Effector CD8-positive, alpha-beta T cell (primary cell): ENCODE data around the gene PSME3IP1.
"Not testable (repeated sequence)": the region's sequence is repeated elsewhere in the genome, so short reads cannot be mapped to it uniquely, and the experiment has no call there.

Source experiments
- DNase-seq: peaks from one replicate; lab custom pipeline; 2025; lab: John Stamatoyannopoulos, UW
- total RNA-seq, 4 experiments: gene quantifications; one replicate each; lab custom pipeline; 2026; lab: John Stamatoyannopoulos, UW

Gene PSME3IP1, protein sequence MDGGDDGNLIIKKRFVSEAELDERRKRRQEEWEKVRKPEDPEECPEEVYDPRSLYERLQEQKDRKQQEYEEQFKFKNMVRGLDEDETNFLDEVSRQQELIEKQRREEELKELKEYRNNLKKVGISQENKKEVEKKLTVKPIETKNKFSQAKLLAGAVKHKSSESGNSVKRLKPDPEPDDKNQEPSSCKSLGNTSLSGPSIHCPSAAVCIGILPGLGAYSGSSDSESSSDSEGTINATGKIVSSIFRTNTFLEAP
- total RNA-seq: 78.7 to 136 (median 98.3) reads per million in 4 experiments

DNA sequence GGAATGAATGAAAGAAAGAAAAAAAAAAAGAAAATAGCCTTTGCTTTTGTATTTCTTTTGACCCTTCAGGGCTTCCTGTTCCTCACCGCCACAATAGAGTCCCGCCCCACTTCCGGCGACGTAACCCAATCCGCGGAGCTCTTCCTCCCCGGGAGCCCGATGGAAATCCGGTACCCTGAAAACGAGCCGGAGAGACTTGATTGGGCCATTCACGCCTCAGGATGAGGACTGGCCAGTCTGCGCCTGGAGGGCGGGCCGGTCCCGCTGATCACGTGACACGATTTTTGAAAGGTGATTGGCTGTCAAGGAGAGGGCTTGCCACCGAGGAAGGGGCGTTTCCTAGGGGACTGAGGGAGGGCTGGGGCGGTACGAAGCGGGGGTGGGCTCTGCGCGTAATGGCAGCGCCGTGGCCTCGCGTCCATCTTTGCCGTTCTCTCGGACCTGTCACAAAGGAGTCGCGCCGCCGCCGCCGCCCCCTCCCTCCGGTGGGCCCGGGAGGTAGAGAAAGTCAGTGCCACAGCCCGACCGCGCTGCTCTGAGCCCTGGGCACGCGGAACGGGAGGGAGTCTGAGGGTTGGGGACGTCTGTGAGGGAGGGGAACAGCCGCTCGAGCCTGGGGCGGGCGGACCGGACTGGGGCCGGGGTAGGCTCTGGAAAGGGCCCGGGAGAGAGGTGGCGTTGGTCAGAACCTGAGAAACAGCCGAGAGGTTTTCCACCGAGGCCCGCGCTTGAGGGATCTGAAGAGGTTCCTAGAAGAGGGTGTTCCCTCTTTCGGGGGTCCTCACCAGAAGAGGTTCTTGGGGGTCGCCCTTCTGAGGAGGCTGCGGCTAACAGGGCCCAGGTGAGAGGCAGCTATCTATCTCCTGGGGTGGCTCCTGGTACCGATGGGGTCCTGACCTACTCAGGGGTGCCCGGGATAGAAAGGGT lies at the start of gene PSME3IP1, which contains the start of gene RSPRY1:
TSS of gene PSME3IP1 (minus strand) at position 95 of the 927 bp plus-strand sequence. CDS start 12,185 bp downstream, outside the sequence.
TSS of gene RSPRY1 (plus strand) at position 385 of the 927 bp plus-strand sequence. CDS start 18,330 bp downstream, outside the sequence.
- DNase-seq: peak; percentile 98

DNA sequence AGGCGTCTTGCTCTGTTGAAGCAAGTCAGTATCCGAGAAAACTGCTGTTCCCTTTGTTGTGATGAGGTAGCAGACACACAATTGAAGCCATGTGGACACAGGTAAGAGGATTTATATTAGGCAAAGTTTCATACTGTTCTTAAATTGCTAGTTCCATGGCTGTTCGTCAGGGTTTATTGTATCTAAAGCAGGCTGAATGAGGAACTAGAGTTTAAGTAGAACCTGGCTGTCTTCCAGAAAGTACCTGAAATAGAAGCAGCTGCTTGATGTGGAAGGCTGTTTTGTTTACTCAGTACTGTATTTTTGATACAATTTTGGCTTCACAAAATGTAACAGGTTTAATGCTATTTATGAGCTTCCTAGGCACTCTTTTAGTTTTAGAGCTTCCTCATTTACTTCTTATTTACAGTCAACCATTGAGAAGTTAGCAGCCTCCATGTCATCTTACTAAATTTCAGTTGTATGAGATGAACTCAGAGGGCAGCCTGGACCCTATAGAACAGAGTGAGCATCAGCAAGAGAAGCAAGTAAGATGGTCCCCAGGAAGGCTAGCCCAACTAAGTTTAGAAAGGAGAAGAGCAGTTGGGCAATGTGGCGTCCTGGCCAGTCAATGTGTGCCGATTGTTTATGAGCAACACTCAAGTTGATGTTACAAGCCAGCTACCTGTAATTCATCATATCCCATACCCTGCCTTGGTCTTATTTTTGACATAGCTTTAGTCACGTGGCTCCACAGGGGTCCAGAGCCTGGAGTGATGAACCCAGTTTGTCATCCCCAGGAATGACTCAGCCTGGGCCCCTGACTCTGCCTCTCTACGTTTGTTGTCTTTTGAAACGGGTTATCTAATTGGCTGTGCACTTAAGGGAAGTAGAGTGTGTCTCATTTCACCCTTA lies 49.5 kb upstream of the PSME3IP1 start:
- DNase-seq: no peak

DNA sequence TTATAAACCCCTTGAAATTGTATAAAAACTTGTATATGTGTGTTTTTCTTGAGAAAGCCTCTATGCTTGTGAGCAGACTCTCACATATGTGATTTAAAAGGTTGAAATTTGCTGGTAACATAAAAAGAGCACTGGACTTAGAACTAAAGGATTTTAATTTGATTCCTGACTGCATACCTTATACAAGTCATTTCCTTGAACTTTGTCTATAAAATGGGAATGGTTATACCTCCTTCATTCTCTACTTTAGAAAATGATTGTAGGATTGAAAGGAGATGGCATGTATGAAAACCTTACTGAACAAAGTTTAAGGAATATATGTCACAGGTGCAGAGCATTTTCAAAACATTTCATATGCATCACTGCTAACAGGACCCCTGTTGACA lies 48.9 kb upstream of the PSME3IP1 start:
- DNase-seq: no peak

DNA sequence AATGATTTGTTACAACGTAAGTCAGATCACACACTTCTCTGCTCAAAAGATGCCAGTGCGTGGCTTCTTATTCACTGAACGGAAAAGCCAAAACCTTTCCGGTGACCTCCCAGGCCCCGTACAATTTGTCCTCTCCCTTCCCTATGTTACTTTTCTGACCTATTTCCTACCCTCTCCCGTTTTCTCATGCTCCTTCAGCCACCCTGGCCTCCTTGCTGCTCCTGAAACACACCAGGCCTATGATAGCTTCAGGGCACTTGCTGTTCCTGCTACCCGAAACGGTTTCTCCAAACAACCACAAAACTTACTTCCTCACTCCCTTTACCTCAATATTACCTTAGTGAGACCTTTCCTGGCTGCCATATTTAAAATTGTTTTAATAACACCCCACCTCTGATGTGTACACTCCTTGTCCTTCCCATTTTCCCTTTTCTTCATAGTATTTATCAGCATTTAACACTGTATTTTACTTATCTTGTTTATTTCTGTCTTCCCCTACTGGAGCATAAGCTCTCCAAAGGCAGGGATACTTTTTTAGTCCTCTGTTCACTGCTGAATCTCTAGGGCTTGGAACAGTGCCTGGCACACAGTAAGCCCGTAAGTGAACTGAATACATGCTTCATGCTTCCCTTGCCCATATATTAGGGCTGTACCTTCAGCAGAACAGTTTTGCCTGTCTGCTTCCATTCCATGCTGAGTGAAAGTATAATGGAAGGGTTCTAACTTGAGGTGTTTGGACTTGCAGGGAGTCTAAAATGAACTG lies 48.3 kb upstream of the PSME3IP1 start:
- no peak for DNase-seq

DNA sequence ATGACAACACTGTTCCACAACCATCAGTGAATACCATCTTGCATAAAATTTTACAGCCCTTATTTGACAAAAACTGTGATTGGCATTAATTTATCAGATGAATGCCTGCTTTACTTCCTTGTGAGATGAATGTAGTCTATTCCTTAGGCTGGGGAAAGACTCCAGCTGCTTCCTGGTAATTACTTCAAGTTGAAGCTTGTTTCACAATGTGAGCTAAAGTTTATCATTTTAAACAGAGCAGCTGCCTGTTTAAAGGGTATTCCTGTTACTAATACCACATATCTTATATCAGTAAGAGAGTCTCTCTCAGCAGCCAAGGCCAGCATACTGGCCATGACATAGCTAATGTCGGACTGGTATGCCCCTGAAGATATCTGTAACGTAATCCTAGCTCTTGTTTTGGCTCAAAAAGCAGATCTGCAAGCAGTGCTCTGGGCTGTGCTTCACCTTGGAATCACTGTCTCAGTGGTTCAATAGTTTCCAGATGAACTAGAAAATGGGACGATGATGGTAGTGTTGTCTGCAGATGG lies 46.0 kb upstream of the PSME3IP1 start:
- no peak for DNase-seq

DNA sequence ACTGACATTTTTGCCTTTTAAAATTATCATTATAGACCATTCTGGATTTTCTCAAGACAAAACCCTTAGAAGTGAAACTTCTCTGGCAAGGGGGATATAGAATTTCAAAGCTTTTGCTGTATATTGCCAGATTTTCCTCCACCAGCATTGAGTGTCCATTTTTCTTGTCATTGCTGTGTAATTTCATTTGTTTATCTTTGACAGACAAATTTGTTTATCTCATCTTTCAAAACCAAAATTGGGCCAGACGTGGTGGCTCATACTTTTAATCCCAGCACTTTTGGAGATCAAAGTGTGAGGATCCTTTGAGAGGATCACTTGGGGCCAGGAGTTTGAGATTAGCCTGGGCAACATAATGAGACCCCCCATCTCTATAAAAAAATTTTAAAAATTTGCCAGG lies 43.2 kb upstream of the PSME3IP1 start:
- DNase-seq: no peak

DNA sequence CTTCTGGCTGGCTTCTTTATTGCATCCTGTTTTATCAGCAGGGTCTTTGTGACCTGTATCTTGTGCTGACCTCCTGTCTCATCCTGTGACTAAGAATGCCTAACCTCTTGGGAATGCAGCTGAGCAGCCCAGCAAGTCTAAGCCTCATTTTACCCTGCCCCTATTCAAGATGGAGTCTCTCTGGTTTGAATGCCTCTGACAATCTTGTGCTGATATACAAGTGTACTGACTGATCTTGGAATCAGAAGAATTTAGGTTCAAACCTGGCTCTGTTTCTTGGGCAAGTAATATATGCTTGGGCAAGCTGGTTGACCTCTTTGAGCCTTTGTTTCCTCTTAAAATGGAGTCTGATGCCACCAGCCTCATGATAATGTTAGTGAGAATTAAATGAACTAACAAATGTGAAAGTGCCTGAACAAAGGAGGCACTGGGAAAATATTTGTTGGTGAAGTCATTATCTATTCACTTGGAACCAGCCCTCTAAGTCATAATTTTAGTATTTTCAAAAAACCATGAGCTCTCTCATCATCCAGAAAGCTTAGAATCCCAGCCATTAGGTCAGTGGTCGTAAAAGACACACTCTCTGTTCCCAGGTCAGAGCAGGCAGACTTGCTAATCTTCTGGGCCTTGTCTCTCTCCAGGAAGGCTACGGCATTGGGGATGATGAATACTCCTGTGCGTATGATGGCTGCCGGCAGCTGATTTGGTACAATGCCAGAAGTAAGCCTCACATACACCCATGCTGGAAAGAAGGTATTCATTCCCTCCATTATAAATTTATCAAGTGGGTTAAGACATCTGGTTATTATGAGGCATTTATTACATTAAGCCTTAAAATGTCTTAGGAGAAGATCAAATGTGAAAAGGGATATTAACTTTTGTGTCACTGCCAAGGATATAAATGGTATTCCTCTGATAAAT lies 41.1 kb upstream of the PSME3IP1 start:
- no peak for DNase-seq

DNA sequence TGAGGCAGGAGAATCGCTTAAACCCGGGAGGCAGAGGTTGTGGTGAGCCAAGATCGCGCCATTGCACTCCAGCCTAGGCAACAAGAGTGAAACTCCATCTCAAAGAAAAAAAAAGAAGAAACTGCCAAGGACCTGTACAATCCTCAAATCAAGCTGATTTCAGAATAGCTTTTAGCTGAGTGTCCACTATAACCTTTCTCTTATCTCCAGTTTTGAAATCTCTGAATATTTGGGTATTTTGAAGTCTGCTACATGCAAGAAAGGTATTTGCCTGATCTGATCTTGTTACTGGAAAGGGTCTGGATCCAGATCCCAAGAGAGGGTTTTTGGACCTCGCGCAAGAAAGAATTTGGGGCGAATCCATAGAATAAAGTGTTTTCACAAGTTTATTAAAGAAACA lies 40.1 kb upstream of the PSME3IP1 start:
- no peak for DNase-seq

DNA sequence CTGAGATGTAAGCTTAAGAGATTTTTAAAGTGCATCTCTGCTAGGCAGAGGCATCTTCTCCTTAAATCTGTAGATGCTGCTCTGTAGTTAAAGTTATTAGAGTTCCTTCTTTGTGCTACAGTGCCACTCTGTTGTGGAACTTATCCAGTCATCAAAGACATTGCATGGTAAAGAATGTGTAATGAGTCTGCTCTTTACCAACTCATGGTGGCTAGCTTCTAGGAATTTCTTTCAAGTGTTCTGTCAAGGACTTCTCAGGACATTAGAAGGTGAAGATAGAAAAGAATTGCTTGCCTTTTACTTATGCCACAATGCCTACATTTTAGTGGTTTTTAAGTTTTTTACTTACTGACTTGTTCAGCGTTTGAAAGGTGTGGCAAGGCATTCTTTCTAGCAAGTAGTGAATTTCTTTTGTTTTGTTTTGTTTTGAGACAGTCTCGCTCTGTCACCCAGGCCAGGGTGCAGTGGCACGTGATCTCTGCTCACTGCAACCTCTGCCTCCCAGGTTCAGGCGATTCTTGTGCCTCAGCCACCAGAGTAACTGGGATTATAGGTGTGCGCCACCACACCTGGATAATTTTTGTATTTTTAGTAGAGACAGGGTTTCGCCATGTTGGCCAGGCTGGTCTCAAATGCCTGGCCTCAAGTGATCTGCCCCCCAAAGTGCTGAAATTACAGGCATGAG lies 39.0 kb upstream of the PSME3IP1 start:
- no peak for DNase-seq

DNA sequence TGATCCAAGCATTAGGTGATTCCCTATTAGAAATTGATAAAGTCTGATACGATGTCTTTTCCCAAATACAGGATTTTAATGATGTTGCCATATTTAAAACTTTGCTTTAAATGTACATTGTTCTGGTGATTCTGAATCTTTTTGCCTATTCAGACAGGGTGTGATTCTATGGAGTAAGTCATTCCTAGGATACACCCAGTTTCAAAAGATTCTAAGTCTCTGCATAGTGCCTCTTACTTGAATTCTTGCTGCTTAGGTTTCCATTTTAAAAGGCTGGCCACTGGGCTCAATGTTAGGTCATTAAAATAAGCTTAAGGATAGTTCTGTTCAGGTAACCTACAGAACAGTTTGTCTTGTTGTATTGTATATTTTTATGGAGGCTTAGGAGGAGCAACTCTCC lies 37.2 kb upstream of the PSME3IP1 start:
- DNase-seq: no peak

DNA sequence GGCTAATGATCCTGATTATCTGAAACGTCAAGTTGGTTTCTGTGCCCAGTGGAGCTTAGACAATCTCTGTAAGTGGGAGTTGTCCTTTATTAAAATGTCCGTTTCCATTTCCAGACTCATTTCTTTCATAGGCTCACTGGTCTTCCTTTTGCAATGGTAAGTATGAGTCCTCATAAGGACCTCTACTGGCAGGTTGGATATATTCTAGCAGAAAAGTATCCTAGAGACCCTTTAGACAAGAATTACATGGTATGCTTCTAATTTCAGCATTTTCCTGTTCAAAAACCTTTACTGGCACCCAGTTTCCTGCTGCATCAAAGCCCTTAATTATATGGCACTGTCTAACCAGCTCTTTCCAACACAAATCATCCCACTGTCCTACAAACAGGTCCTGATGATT lies 31.1 kb upstream of the PSME3IP1 start:
- no peak for DNase-seq

DNA sequence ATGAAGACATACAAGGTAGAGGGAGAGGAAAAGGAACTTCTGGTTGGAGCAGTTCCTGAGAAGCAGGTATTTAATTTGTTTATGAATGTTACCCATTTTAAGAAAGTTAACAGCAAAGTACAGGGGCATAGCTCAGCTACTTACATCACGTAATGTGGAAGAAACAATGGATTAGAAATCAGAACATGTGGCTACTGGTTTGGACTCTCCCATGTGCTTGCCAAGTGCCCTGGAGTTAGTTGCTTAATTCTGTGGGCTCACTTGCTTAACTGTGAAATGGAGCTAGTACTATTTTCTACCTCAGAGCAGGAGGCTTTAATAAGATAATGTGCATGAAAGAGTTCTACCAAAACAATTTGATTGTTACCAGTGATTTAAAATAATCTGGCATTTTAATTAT lies 27.6 kb upstream of the PSME3IP1 start:
- DNase-seq: no peak

DNA sequence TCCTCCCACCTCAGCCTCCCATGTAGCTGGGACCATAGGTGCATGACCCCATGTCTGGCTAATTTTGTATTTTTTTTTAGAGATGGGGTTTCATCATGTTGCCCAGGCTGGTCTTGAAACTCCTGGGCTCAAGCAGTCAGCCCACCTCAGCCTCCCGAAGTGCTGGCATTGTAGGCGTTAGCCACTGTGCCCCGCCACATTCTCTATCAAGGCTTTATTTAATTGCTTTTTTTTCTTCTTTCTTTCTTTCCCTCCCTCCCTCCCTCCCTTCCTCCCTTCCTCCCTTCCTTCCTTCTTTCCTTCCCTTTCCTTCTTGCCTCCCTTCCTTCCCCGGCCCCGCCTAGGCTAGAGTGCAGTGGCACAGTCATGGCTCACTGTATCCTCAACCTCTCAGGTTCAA lies 23.9 kb upstream of the PSME3IP1 start:
- DNase-seq: no peak

DNA sequence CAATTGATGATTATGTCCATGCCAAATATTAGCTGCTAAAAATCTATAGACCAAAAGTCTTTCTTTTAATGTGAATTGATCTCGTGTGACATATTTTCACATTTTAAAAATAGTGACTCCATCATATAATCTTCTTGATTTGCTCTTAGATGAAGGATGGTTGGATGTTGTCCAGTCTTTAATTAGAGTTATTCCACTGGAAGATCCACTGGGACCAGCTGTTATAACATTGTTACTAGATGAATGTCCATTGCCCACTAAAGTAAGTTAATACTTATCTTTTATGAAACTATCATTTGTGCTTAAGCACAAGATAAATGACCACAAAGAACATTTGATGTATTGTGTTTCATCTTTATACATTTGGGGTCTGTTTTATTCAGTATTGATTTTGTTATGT lies 23.1 kb upstream of the PSME3IP1 start:
- DNase-seq: no peak

DNA sequence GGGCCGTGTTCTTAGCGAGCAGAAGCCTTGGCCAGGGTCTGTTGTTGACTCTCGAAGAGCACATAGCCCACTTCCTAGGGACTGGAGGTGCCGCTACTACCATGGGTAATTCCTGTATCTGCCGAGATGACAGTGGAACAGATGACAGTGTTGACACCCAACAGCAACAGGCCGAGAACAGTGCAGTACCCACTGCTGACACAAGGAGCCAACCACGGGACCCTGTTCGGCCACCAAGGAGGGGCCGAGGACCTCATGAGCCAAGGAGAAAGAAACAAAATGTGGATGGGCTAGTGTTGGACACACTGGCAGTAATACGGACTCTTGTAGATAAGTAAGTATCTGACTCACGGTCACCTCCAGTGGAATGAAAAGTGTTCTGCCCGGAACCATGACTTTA lies 18.8 kb upstream of the PSME3IP1 start:
- no peak for DNase-seq

DNA sequence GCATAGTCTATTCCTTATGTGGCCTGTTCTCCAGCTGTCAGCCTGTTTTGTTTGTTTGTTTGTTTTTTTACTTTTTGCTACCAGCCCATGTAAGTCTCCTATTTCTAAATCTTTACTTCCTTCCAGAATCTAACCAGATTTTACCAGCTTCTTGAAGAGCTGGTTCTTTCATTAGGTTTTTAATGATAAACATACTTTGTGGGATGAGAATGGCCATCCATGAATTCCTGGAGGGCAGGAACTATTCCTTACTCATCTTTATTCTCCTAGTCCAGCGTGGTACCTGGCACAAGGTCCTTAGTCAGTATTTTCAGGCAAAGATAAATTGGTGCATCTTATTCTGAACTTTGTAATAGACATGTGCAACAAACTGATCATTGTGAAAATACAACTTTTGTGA lies 17.6 kb upstream of the PSME3IP1 start:
- no peak for DNase-seq

DNA sequence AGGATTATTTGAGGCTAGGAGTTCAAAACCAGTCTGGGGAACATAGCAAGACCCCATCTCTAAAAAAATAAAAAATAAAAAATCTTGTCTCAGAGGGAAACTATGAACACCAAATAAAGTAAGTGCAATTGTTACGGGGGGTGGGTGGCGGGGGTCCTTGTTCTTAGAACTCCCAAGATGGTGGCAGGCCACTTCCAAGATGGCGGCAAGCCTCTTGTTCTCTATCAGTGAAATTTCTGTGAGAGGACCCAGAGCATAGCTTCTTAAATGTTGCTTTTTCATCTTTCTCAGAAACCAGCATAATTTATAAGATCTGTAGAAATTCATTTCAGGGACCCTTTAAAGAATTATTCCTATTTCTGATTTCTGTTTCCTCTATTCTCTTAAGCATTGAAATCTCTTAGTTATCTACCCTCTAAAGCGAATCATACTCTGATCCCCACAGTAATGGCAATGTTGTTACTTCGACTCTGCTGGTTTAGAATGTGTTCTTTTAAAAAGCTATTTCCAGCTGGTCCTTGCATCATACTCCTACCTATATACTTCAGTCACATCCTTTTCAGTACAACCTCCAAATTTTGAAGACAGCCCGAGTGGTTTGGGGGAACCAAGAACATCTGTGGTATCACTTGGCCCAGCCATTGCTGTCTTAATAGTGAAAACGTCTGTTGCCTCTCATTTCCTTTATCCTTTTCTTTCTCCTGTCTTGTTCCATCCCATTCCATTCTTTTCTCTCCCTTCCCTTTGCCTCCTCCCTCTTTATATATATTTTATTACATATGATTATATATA lies 16.5 kb upstream of the PSME3IP1 start:
- no peak for DNase-seq

DNA sequence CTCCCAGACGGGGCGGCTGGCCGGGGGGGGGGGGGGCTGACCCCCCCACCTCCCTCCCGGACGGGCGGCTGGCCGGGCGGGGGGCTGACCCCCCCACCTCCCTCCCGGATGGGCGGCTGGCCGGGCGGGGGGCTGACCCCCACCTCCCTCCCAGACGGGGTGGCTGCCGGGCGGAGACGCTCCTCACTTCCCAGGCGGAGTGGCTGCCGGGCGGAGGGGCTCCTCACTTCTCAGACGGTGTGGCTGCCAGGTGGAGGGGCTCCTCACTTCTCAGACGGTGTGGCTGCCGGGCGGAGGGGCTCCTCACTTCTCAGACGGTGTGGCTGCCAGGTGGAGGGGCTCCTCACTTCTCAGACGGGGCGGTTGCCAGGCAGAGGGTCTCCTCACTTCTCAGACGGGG lies 15.1 kb upstream of the PSME3IP1 start:
- not testable (repeated sequence) for DNase-seq
